Mucosa of rectum (tissue), 2 donors: ENCODE results near the gene OOSP1.

Source experiments
- H3K27ac ChIP-seq, 2 donors: one replicate each; pipeline ENCODE4 v1.7.0; 2013; ENCODE audit warnings: inconsistent platforms in 2 of 2, low read depth in 2 of 2, low read length in 2 of 2
- H3K27me3 ChIP-seq, 2 donors: one replicate each; pipeline ENCODE4 v1.7.0; 2013; ENCODE audit warnings: low read length in 2 of 2; ENCODE audit not compliant: control insufficient read depth in 2 of 2, insufficient read depth in 2 of 2
- H3K36me3 ChIP-seq, 2 donors: one replicate each; pipeline ENCODE4 v1.7.0; 2013; ENCODE audit warnings: low read length in 2 of 2; ENCODE audit not compliant: control insufficient read depth in 2 of 2, insufficient read depth in 2 of 2
- H3K4me1 ChIP-seq, 2 donors: one replicate each; pipeline ENCODE4 v1.7.0; 2013; ENCODE audit warnings: low read length in 2 of 2, mild to moderate bottlenecking in 1 of 2; ENCODE audit not compliant: control insufficient read depth in 2 of 2, insufficient read depth in 2 of 2
- H3K4me3 ChIP-seq, 2 donors: one replicate each; pipeline ENCODE4 v1.7.0; 2013; ENCODE audit warnings: low read length in 2 of 2
- H3K9ac ChIP-seq, 2 donors: one replicate each; pipeline ENCODE4 v1.7.0; 2013; ENCODE audit warnings: low read length in 2 of 2, low read depth in 1 of 2, mild to moderate bottlenecking in 1 of 2
- H3K9me3 ChIP-seq, 2 donors: one replicate each; pipeline ENCODE4 v1.7.0; 2013; ENCODE audit warnings: low read length in 2 of 2; ENCODE audit not compliant: control insufficient read depth in 2 of 2
- donor health status: healthy.
- donor health status: Normal muscosa, but diverticular disease.

Gene OOSP1

DNA sequence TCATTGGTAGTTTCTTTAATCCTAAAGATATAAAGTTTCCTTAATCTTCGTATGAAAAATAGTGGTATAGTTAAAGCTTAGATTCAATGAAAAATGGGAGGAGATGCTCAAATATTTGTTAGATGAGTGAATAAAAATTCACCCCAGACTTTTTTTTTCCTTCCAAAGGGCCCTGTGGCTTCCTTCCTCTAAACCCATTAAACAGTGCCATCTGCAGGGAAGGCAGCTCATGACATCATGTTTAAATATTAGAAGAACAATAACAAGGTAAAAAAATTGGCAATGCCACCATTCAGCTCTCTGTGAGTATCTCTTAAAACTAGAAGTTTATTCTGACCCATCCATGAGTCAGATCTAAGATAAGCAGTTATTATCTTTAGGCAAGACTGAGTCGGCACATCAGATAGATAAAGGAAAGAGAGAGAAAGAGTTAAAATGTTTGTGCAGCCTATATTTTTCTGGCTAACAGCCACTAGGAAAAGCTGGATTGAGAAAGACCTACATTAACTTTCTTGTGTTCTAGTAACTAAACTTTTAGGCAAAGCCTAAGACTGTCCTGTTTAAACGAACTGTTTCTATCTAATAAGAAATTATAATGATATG, 19.1 kb upstream of the OOSP1 start:
- no peak overlapping the region for H3K4me3 ChIP-seq
- H3K9ac ChIP-seq = no peak overlapping the region
- H3K4me1 ChIP-seq = no peaks in the 10 kb centered on the region
- H3K9me3 ChIP-seq = peaks cover 14 to 18% of the 10 kb centered on the region in 2 donors
- no peak overlapping the region for H3K27ac ChIP-seq
- no peaks in the 10 kb centered on the region for H3K36me3 ChIP-seq
- H3K27me3 ChIP-seq = no peaks in the 10 kb centered on the region

DNA sequence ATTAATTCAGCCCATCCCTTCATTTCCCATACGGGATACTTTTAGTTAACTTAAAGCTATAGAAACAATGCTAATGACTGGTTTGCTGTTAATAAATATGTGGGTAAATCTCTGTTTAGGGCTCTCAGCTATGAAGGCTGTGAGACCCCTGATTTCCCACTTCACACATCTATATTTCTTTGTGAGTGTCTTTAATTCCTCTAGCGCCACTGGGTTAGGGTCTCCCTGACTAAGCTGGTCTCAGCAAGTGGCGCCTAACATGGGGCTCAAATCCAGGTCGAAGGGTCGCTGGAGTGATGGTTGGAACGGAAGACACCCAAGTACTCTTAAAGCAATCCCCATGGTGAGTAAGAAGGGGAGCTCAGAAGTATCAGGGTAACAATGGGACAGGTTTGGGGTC, 14.4 kb upstream of the OOSP1 start:
- no peak overlapping the region for H3K27ac ChIP-seq
- no peak overlapping the region for H3K9ac ChIP-seq
- H3K4me1 ChIP-seq = no peaks in the 10 kb centered on the region
- peaks cover 14 to 18% of the 10 kb centered on the region in 2 donors for H3K9me3 ChIP-seq
- H3K27me3 ChIP-seq = no peaks in the 10 kb centered on the region
- H3K36me3 ChIP-seq = no peaks in the 10 kb centered on the region
- no peak overlapping the region for H3K4me3 ChIP-seq

DNA sequence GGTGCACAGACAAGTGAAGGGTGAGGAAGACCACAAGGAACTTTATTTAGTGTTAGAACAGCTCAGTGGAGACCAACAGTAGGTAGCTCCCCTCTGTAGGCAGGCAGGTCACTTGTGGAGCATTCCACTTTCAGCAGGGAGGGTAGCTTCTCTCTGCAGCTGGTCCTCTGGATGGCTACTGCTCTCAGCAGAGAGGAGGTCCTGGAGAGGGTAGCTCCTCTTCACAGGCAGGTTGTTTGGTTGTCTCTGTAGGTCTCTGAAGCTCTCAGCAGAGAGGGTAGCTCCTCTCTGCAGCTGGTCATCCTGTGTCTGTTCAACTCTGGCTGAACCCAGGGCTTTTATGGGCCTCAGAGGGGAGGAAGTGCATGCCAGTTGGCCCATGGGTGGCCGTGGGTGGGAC, 6.5 kb upstream of the OOSP1 start:
- no peak overlapping the region for H3K9ac ChIP-seq
- H3K4me3 ChIP-seq = no peak overlapping the region
- H3K36me3 ChIP-seq = no peaks in the 10 kb centered on the region
- no peak overlapping the region for H3K27ac ChIP-seq
- no peaks in the 10 kb centered on the region for H3K4me1 ChIP-seq
- no peaks in the 10 kb centered on the region for H3K27me3 ChIP-seq
- H3K9me3 ChIP-seq = no peaks in the 10 kb centered on the region

DNA sequence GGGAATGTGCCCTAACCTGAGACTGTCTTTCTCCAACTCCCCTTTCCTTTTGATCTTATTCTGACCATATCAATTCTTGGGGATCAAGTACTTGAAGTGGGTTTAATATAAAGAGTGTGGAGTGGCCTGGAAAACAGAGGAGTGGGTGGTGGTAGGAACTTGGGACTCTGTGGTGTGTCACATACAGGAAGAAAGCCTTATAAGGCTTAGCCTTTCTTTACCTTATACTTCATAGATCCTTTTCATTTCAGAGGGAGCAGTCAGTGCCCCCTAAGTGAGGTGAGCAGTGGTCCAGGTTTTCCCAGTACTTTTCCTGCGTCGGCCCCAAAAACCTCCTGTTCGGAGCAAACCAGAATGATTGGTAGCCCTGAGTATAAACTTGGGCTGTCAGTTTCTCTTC, 486 bp downstream of the OOSP1 start:
- Histone ChIP-seq H3K9me3 (no peaks in the 10 kb centered on the region), H3K4me1 (no peaks in the 10 kb centered on the region), H3K4me3 (no peak overlapping the region), H3K27me3 (no peaks in the 10 kb centered on the region), H3K36me3 (no peaks in the 10 kb centered on the region), H3K9ac (no peak overlapping the region), H3K27ac (no peak overlapping the region)

DNA sequence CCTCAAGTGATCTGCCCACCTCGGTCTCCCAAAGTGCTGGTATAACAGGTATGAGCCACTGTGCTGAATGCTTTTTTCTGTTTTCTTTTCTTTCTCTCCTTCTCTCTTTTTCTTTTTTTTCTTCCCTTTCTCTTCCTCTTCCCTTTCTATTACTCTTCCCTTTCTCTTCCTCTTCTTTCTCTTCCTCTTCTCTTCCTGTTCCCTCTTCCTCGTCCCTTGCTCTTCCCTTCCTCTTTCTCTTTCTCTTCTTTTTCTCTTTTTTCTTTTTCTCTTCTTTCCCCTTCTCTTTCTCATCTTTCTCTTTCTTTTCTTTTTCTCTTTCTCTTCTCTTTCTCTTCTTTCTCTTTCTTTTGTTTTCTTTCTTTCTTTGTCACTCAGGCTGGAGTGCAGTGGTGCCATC, 1.2 kb downstream of the OOSP1 start:
- Histone ChIP-seq H3K36me3 (no peaks in the 10 kb centered on the region), H3K4me1 (no peaks in the 10 kb centered on the region), H3K27ac (no peak overlapping the region), H3K9me3 (no peaks in the 10 kb centered on the region), H3K27me3 (no peaks in the 10 kb centered on the region), H3K9ac (no peak overlapping the region), H3K4me3 (no peak overlapping the region)

DNA sequence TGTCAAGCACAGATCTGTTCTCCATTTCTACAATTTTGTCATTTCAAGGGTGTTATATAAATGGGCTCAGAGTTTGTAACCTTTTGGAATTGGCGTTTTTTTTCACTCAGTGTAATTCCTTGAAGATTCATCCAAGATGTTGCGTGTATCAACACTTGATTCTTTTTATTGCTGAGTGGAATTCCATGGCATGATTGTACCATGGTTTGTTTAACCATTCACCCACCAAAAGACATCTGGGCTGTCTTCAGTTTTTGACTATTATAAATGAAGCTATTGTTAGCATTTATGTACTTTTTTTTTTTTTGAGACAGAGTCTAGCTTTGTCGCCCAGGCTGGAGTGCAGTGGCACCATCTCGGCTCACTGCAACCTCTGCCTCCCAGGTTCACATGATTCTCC, 2.9 kb downstream of the OOSP1 start:
- Histone ChIP-seq H3K27me3 (no peaks in the 10 kb centered on the region), H3K4me3 (no peak overlapping the region), H3K4me1 (no peaks in the 10 kb centered on the region), H3K36me3 (no peaks in the 10 kb centered on the region), H3K27ac (no peak overlapping the region), H3K9me3 (no peaks in the 10 kb centered on the region), H3K9ac (no peak overlapping the region)

DNA sequence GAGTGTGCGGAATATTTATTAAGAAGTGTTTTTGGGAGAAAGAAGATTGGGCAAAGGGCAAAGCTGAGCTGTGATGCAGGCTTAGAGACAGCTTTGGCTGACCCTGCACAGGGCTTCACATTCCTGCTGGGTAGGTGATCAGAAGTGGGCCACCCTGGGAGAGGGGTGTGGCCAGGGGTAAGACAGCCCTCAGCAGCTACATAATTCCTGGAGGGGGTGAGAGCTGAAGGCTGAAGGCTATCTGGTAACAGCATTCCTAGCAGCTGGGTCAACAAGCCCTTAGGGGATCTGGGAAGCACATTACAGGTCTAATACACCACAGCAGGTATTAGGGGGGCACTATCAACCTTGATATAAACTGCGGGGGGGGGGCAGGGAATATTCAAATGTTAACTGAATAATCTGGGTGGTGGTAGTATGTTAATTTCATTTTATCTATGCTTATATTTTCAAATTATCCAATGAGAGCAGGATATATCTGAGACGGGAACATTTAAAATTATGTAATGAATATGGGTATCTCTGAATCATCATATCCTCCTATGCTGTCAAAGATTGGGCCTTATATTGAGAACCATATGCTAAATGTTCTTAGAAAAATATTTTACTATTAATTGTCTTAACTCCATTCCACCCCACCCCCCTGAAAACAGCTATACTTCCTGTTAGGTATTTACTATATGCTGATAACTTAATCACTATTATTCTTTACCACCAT, 5.9 kb downstream of the OOSP1 start:
- H3K9ac ChIP-seq = no peak overlapping the region
- no peaks in the 10 kb centered on the region for H3K27me3 ChIP-seq
- no peaks in the 10 kb centered on the region for H3K9me3 ChIP-seq
- no peak overlapping the region for H3K27ac ChIP-seq
- H3K4me3 ChIP-seq = no peak overlapping the region
- no peaks in the 10 kb centered on the region for H3K36me3 ChIP-seq
- H3K4me1 ChIP-seq = no peaks in the 10 kb centered on the region

DNA sequence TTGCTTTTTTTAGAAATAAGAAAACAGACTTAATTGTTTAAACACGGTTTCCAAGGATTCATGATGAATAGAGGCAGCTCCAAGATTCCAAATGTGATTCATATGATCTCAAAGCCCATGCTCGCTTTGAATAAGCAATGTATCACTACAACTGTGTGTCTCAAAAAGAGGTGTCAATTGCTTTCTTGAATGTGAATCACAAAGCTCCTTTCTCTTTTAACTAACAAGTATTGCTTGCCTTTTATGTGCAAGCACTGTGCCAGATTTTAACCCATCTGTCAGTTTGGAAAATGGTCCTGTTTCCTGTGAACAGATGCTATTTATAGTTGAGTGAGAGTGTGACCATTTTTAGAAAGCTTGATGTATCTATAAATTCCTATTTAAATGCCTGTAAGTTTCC, 6.5 kb downstream of the OOSP1 start:
- no peak overlapping the region for H3K27ac ChIP-seq
- no peaks in the 10 kb centered on the region for H3K4me1 ChIP-seq
- H3K9ac ChIP-seq = no peak overlapping the region
- H3K27me3 ChIP-seq = no peaks in the 10 kb centered on the region
- no peak overlapping the region for H3K4me3 ChIP-seq
- no peaks in the 10 kb centered on the region for H3K9me3 ChIP-seq
- H3K36me3 ChIP-seq = no peaks in the 10 kb centered on the region

DNA sequence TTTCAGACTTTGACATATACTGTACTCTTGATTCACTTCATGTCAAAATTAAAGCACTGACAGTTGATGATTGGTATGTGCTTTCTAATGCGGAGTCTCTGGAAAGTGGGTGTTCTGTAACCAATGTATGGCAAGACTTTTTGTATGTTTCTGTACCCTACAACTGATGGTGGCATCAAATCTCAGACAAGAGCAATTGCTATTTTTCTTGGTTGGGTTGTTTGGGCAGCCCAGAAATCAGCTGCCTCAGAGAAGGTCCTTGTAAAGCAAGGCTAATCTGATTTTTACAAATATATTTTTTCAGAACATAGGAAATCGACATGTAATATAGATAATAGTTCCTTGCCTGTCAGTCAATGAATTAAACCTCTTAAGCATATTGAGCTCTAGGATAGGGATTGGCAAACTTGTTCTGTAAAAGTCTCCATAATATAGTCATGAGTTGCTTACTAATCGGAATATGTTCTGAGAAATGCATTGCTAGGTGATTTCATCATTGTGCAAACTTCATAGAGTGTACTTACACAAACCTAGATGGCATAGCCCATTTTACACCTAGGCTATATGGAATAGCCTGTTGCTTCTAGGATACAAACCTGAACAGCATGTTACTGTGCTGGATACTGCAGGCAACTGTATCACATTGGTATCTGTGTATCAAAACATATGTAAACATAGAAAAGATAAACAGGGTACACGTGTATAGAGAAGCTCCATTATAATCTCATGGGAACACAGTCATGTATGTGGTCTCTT, 15.4 kb downstream of the OOSP1 start:
- H3K9me3 ChIP-seq = no peaks in the 10 kb centered on the region
- no peaks in the 10 kb centered on the region for H3K4me1 ChIP-seq
- no peaks in the 10 kb centered on the region for H3K36me3 ChIP-seq
- no peak overlapping the region for H3K9ac ChIP-seq
- no peak overlapping the region for H3K27ac ChIP-seq
- H3K27me3 ChIP-seq = no peaks in the 10 kb centered on the region
- H3K4me3 ChIP-seq = no peak overlapping the region

DNA sequence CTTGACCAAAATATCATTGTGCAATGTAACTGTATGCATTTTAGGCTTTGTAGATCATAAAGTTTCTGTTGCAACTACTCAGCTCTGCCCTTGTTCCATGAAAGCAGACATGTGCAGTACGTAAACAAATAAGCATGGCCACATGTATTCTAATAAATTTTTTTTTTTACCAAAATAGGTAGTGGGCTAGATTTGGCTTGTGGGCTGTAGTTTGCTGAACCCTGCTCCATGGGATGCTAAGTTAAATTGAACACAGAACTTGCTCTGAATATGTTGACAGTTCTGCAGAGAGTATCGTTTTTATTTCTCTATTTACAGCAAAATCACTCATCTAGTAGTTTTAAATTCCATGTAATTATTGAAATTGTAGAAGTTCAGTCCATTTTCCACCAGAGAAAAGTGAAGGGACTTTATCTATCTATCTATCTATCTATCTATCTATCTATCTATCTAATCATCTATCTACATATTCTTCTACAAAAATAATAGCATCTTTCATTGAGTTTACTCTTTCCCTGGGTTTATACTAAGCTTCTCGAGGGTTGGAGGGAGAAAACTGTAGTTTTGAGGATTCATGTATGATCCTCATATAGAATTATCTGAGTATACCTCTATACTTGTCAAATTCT, 16.1 kb downstream of the OOSP1 start:
- Histone ChIP-seq H3K27ac (no peak overlapping the region), H3K4me3 (no peak overlapping the region), H3K36me3 (no peaks in the 10 kb centered on the region), H3K27me3 (no peaks in the 10 kb centered on the region), H3K9ac (no peak overlapping the region), H3K4me1 (no peaks in the 10 kb centered on the region), H3K9me3 (no peaks in the 10 kb centered on the region)
